SK-N-SH (cell line): Measurements from ENCODE around the gene SH3RF1. TPM values are rescaled to one million over a fixed set of nuclear protein-coding genes. Genes with fewer than 3 reads are reported as not detected.
A peak's percentile ranks its signal among the peaks of the same experiment; 100 is the strongest.

Source experiments
- CTCF ChIA-PET: fragments of 300-600, 350-600 bp; formaldehyde crosslinking; extraction: SDS; loops from one replicate; lab custom pipeline; 2021; lab: Yijun Ruan, JAX
- POLR2A ChIA-PET: fragments of 350-600 bp; sonication (Branson Sonifier 250); formaldehyde crosslinking; extraction: SDS; loops from one replicate; lab custom pipeline; 2020; ENCODE audit warnings: antibody characterized with exemption, inconsistent platforms; lab: Yijun Ruan, JAX
- DNase-seq: peaks from one replicate; pipeline ENCODE4 v3.0.0; 2012
- H2AFZ ChIP-seq: fragments of 200-600 bp; sonication (generic); 2 replicates; pipeline ENCODE4 v1.8.1; 2016; ENCODE audit warnings: antibody characterized with exemption, mild to moderate bottlenecking, low read depth
- H3F3A ChIP-seq: fragments of 200-600 bp; sonication (generic); replicated peaks from 2 replicates; pipeline ENCODE3; 2016; ENCODE audit warnings: antibody characterized with exemption, mild to moderate bottlenecking; ENCODE audit not compliant: insufficient read depth
- H3K27ac ChIP-seq, 2 experiments: fragments of 200-500 bp in 1 of 2; fragments of 200-600 bp in 1 of 2; sonication (Bioruptor generic) in 1 of 2; sonication (generic), shearing (Covaris generic) in 1 of 2; 2 replicates each; pipeline versions ENCODE4 v1.5.1 to v1.6.1; 2014 to 2016; ENCODE audit warnings: low read depth in 2 of 2, inconsistent platforms in 1 of 2, low read length in 1 of 2, mild to moderate bottlenecking in 1 of 2, mixed read lengths in 1 of 2
- H3K27me3 ChIP-seq: fragments of 200-600 bp; sonication (generic), shearing (Covaris generic); 2 replicates; pipeline ENCODE4 v1.6.1; 2016; ENCODE audit warnings: mixed run types; ENCODE audit not compliant: insufficient read depth
- H3K36me3 ChIP-seq, 2 experiments: fragments of 200-500 bp in 1 of 2; fragments of 200-600 bp in 1 of 2; sonication (Bioruptor generic) in 1 of 2; sonication (generic) in 1 of 2; replicated peaks in 1 of 2; 2 replicates each; pipeline versions ENCODE3 to v1.5.1; 2014 to 2016; ENCODE audit warnings: low read length in 1 of 2, mild to moderate bottlenecking in 1 of 2; ENCODE audit not compliant: insufficient read depth in 2 of 2, control insufficient read depth in 1 of 2
- H3K4me1 ChIP-seq, 2 experiments: fragments of 200-500 bp in 1 of 2; fragments of 200-600 bp in 1 of 2; sonication (Bioruptor generic) in 1 of 2; sonication (generic), shearing (Covaris generic) in 1 of 2; 2 replicates each; pipeline versions ENCODE4 v1.5.1 to v1.6.1; 2014 to 2016; ENCODE audit warnings: low read depth in 1 of 2, low read length in 1 of 2, mixed run types in 1 of 2; ENCODE audit not compliant: insufficient read depth in 2 of 2, control insufficient read depth in 1 of 2
- H3K4me2 ChIP-seq: fragments of 200-600 bp; sonication (generic), shearing (Covaris generic); 2 replicates; pipeline ENCODE4 v1.6.1; 2017; ENCODE audit warnings: mixed run types
- H3K4me3 ChIP-seq, 2 experiments: fragments of 200-500 bp in 1 of 2; fragments of 200-600 bp in 1 of 2; sonication (Bioruptor generic) in 1 of 2; sonication (generic), shearing (Covaris generic) in 1 of 2; 2 replicates each; pipeline versions ENCODE4 v1.5.1 to v1.8.1; 2014 to 2016; ENCODE audit warnings: low read depth in 2 of 2, inconsistent platforms in 1 of 2, low read length in 1 of 2, mild to moderate bottlenecking in 1 of 2, mixed read lengths in 1 of 2, moderate library complexity in 1 of 2
- H3K79me2 ChIP-seq: fragments of 200-600 bp; sonication (generic); 2 replicates; pipeline ENCODE4 v1.8.1; 2017; ENCODE audit warnings: mild to moderate bottlenecking; ENCODE audit not compliant: insufficient read depth
- H3K9ac ChIP-seq: fragments of 200-600 bp; sonication (generic); 2 replicates; pipeline ENCODE4 v1.6.1; 2017; ENCODE audit warnings: mixed run types
- H3K9me2 ChIP-seq: fragments of 200-600 bp; sonication (generic); 2 replicates; pipeline ENCODE4 v1.6.1; 2017; ENCODE audit warnings: mixed run types
- H3K9me3 ChIP-seq: fragments of 200-600 bp; sonication (generic); 2 replicates; pipeline ENCODE4 v1.6.1; 2017; ENCODE audit warnings: mixed run types, mild to moderate bottlenecking, moderate library complexity
- H4K20me1 ChIP-seq: fragments of 200-600 bp; sonication (generic); 2 replicates; pipeline ENCODE4 v1.6.1; 2017; ENCODE audit warnings: mild to moderate bottlenecking, mixed run types; ENCODE audit not compliant: insufficient read depth
- CHD2 ChIP-seq: fragments of 150-350 bp; IDR thresholded peaks from 2 replicates; pipeline ENCODE4 v1.6.1; 2018; ENCODE audit warnings: low read length; ENCODE audit not compliant: partially characterized antibody
- EP300 ChIP-seq, 2 experiments: IDR thresholded peaks; 2 replicates each; pipeline versions ENCODE4 v1.4.0 to v1.6.1; 2012; ENCODE audit warnings: borderline replicate concordance in 1 of 2, low read depth in 1 of 2, low read length in 1 of 2
- GATA2 ChIP-seq: sonication (generic); formaldehyde crosslinking; IDR thresholded peaks from 2 replicates; pipeline ENCODE4 v1.5.0; 2020; ENCODE audit warnings: mild to moderate bottlenecking, missing genetic modification reagents
- MXI1 ChIP-seq: IDR thresholded peaks from 2 replicates; pipeline ENCODE4 v1.6.1; 2012; ENCODE audit warnings: mild to moderate bottlenecking, low read depth, low read length, improper control_type of control experiment
- NRF1 ChIP-seq: IDR thresholded peaks from 2 replicates; pipeline ENCODE4 v1.6.1; 2012; ENCODE audit warnings: low read depth, mild to moderate bottlenecking, low read length
- RCOR1 ChIP-seq: fragments of 150-350 bp; IDR thresholded peaks from 2 replicates; pipeline ENCODE4 v1.6.1; 2017; ENCODE audit warnings: antibody characterized with exemption, low read length
- SMC3 ChIP-seq: IDR thresholded peaks from 2 replicates; pipeline ENCODE4 v1.6.1; 2012; ENCODE audit warnings: low read depth, low read length, improper control_type of control experiment
- TAF1 ChIP-seq: IDR thresholded peaks from 2 replicates; pipeline ENCODE4 v1.6.1; 2012; ENCODE audit warnings: low read depth, mild to moderate bottlenecking, low read length, moderate library complexity, borderline replicate concordance
- TCF12 ChIP-seq: IDR thresholded peaks from 2 replicates; pipeline ENCODE4 v1.4.0; 2012
- TEAD4 ChIP-seq: IDR thresholded peaks from 2 replicates; pipeline ENCODE4 v1.4.0; 2012; ENCODE audit warnings: mild to moderate bottlenecking, borderline replicate concordance; ENCODE audit not compliant: insufficient read depth
- WGBS: methylation state at CpG from one replicate; pipeline ENCODE4 v1.1.6; 2017; ENCODE audit warnings: low lambda C conversion rate; 5-methylcytosine and 5-hydroxymethylcytosine counted together
- polyA plus RNA-seq, 3 experiments: library from polyadenylated mRNA; depleted of rRNA; stranded (reverse); fragments of >200 nt; gene quantifications; 2 replicates each; pipeline ENCODE4 v1.2.3, GENCODE V29; 2012
- TF ChIP-seq, protein P1 (sequence below): fragments of 150-350 bp; IDR thresholded peaks from 2 replicates; pipeline ENCODE4 v1.6.1; 2017; ENCODE audit warnings: antibody characterized with exemption, low read length, low read depth, borderline replicate concordance
- TF ChIP-seq, protein P2 (sequence below): IDR thresholded peaks from 2 replicates; pipeline ENCODE4 v1.4.0; 2012; ENCODE audit warnings: low read depth, borderline replicate concordance
- TF ChIP-seq, protein P3 (sequence below): IDR thresholded peaks from 2 replicates; pipeline ENCODE4; 2012

SH3RF1 gene
- polyA plus RNA-seq, 1 of the 3 experiments (the other 2 are of a cell fraction): 22.0 TPM

DNA sequence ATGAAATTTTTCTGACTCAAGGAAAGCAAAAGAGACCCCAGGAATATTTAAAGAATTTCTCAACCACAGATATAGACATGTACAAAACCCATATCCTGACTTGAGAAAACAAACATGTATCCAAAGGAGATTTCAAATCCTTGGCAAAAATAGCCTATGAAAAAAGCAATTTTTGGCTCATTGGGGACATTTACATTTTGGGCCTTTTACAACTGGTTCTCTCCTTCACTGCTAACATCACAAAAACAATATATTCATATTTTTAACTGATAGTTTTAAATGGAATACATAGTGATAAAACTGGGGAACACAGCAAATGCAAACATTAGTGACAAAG, 65.0 kb downstream of the SH3RF1 start:
- Histone ChIP-seq H3K9me2 (no peaks in the 10 kb centered on the region), H3K4me1 (peaks cover 9 to 27% of the 10 kb centered on the region in 2 experiments), H3K9ac (no peak overlapping the region), H3K4me2 (no peak overlapping the region; the same call in 1 of the 2 replicates), H3K79me2 (peaks cover 100% of the 10 kb centered on the region), H3K27me3 (no peaks in the 10 kb centered on the region), H3K4me3 (no peak overlapping the region), H3K9me3 (no peaks in the 10 kb centered on the region), H3K27ac (peak overlapping the region; percentile 58 to 93; a peak in 3 of 4 replicates), H2AFZ (no peak overlapping the region), H3F3A (peaks cover 35% of the 10 kb centered on the region), H4K20me1 (peaks cover 48% of the 10 kb centered on the region), H3K36me3 (peaks cover 0 to 6% of the 10 kb centered on the region in 2 experiments)
- DNase-seq: no peak
- no peak for TF ChIP-seq SMC3
- no peak for TF ChIP-seq TEAD4
- no peak for TF ChIP-seq TCF12
- TF ChIP-seq, protein P1, sequence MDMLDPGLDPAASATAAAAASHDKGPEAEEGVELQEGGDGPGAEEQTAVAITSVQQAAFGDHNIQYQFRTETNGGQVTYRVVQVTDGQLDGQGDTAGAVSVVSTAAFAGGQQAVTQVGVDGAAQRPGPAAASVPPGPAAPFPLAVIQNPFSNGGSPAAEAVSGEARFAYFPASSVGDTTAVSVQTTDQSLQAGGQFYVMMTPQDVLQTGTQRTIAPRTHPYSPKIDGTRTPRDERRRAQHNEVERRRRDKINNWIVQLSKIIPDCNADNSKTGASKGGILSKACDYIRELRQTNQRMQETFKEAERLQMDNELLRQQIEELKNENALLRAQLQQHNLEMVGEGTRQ: no peak
- TF ChIP-seq EP300 (IDR thresholded peaks at IDR 0.05; ENCODE audit: borderline replicate concordance in 1 of 2, low read depth in 1 of 2, low read length in 1 of 2): no peak
- TF ChIP-seq, protein P2, sequence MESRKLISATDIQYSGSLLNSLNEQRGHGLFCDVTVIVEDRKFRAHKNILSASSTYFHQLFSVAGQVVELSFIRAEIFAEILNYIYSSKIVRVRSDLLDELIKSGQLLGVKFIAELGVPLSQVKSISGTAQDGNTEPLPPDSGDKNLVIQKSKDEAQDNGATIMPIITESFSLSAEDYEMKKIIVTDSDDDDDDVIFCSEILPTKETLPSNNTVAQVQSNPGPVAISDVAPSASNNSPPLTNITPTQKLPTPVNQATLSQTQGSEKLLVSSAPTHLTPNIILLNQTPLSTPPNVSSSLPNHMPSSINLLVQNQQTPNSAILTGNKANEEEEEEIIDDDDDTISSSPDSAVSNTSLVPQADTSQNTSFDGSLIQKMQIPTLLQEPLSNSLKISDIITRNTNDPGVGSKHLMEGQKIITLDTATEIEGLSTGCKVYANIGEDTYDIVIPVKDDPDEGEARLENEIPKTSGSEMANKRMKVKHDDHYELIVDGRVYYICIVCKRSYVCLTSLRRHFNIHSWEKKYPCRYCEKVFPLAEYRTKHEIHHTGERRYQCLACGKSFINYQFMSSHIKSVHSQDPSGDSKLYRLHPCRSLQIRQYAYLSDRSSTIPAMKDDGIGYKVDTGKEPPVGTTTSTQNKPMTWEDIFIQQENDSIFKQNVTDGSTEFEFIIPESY: no peak
- TF ChIP-seq TAF1: no peak
- POLR2A ChIA-PET: no interaction called here
- CTCF ChIA-PET: no interaction called here

DNA sequence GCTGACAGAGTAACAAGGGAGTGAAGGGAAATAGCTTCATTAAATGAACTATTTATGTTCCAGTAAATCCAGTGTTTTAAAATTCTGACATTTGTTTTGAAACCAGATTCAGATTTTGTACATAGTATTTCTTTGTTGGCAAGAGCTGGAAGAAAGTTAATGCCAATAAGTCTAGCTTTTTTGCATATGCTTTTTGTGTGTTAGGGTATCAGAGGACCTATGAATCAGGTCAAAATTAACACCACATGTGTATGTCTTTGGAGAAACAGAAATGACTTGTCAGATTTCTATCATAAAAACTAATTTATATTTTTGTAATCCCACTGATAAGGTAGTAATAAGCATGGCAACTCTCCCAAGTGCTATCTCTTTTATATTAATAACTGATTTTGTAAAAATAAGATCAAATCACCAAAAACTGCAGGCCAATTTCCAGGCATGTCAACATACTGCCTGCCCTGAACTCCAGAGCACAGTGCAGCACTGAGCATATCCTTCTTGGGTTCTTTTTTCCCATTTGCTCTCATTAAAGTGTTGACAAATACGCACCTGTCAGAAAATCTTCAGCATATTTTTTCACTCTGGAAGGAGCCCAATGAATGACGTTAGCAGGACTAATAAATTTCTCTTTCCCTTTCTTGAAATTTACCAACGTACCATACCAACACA, 65.5 kb downstream of the SH3RF1 start:
- no peaks in the 10 kb centered on the region for H3K9me2 ChIP-seq
- H3K36me3 ChIP-seq: peaks cover 0 to 8% of the 10 kb centered on the region in 2 experiments
- peaks cover 9 to 32% of the 10 kb centered on the region in 2 experiments for H3K4me1 ChIP-seq
- no peak overlapping the region; the same call in 1 of the 2 replicates for H3K4me2 ChIP-seq
- H3K79me2 ChIP-seq: peaks cover 100% of the 10 kb centered on the region
- no peaks in the 10 kb centered on the region for H3K27me3 ChIP-seq
- no peak overlapping the region for H2AFZ ChIP-seq
- no peak overlapping the region for H3K9ac ChIP-seq
- TF ChIP-seq NRF1 (no peak), MXI1 (no peak), TAF1 (no peak), CHD2 (peak; percentile 43), GATA2 (CRISPR knock-in tag) (peak; percentile 44), RCOR1 (peak; percentile 61; the same call in 1 of the 2 replicates), TCF12 (peak; percentile 56), EP300 (IDR thresholded peaks at IDR 0.05; ENCODE audit: borderline replicate concordance in 1 of 2, low read depth in 1 of 2, low read length in 1 of 2) (peak in 1 of 2 experiments; percentile 77; a peak in 2 of 4 replicates)
- TF ChIP-seq, protein P3, sequence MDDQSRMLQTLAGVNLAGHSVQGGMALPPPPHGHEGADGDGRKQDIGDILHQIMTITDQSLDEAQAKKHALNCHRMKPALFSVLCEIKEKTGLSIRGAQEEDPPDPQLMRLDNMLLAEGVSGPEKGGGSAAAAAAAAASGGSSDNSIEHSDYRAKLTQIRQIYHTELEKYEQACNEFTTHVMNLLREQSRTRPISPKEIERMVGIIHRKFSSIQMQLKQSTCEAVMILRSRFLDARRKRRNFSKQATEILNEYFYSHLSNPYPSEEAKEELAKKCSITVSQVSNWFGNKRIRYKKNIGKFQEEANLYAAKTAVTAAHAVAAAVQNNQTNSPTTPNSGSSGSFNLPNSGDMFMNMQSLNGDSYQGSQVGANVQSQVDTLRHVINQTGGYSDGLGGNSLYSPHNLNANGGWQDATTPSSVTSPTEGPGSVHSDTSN: 0 out of 2 replicates have a peak, but pooled peaks have one; percentile 7
- H3F3A ChIP-seq: peaks cover 30% of the 10 kb centered on the region
- peaks cover 53% of the 10 kb centered on the region for H4K20me1 ChIP-seq
- no peak for DNase-seq
- ChIA-PET CTCF (interaction anchor here (1.0 kb wide), 1 partner anchor 20 kb away, joined by 3 read pairs; no protein-coding TSS in a partner anchor), POLR2A (interaction anchor here (0.7 to 1.1 kb wide), 2 partner anchors 12 to 193 kb away, joined by 3 to 4 read pairs; no protein-coding TSS in a partner anchor)
- no peak overlapping the region for H3K4me3 ChIP-seq
- peak overlapping the region; percentile 58 to 93 for H3K27ac ChIP-seq
- no peaks in the 10 kb centered on the region for H3K9me3 ChIP-seq
- 78% methylated on average over 3 of the region's 3 CpGs for WGBS
